Keratinocyte (primary cell): ENCODE data around the gene HNRNPH3. TPM values are rescaled to one million over a fixed set of nuclear protein-coding genes. Genes with fewer than 3 reads are reported as not detected.

Experiments used
- DNase-seq: peaks from one replicate; pipeline ENCODE4 v3.0.0-alpha.2; 2011; ENCODE audit warnings: low read depth, missing footprints, low spot score
- FAIRE-seq: peaks from 2 replicates; lab custom pipeline; 2011; peaks lifted over from hg19 to GRCh38; lab: Jason Lieb, UNC
- H2AFZ ChIP-seq: 2 replicates; pipeline ENCODE4 v1.6.0; 2012; ENCODE audit warnings: low read length, control low read depth, inconsistent platforms; ENCODE audit not compliant: control insufficient read depth
- H3K27ac ChIP-seq: 2 replicates; pipeline ENCODE4 v1.5.1; 2011; ENCODE audit warnings: low read length; ENCODE audit not compliant: control insufficient read depth, insufficient read depth
- H3K27me3 ChIP-seq: 3 replicates; pipeline ENCODE4 v1.6.0; 2011; ENCODE audit warnings: low read length; ENCODE audit not compliant: control insufficient read depth, insufficient read depth; ENCODE audit errors: extremely low read depth
- H3K36me3 ChIP-seq, 2 experiments: 2 replicates in 1 of 2; 3 replicates in 1 of 2; pipeline ENCODE4 v1.5.1; 2011; ENCODE audit warnings: low read length in 2 of 2, mild to moderate bottlenecking in 1 of 2; ENCODE audit not compliant: control insufficient read depth in 2 of 2, insufficient read depth in 2 of 2; ENCODE audit errors: extremely low read depth in 1 of 2
- H3K4me1 ChIP-seq: 3 replicates; pipeline ENCODE4 v1.5.1; 2011; ENCODE audit warnings: low read length; ENCODE audit not compliant: control insufficient read depth, insufficient read depth; ENCODE audit errors: extremely low read depth
- H3K4me2 ChIP-seq: 3 replicates; pipeline ENCODE4 v1.6.0; 2011; ENCODE audit warnings: low read depth, low read length; ENCODE audit not compliant: control insufficient read depth, insufficient read depth; ENCODE audit errors: extremely low read depth
- H3K4me3 ChIP-seq, 3 experiments: fragments of 200-600 bp in 1 of 3; sonication (generic) in 1 of 3; 2 replicates in 2 of 3; 3 replicates in 1 of 3; pipeline ENCODE4 v1.5.1; 2011 to 2016; ENCODE audit warnings: low read length in 3 of 3, mild to moderate bottlenecking in 3 of 3, control low read depth in 2 of 3, inconsistent platforms in 1 of 3, low read depth in 1 of 3, mixed read lengths in 1 of 3, mixed run types in 1 of 3, moderate library complexity in 1 of 3; ENCODE audit not compliant: control insufficient read depth in 2 of 3, insufficient read depth in 2 of 3; ENCODE audit errors: extremely low read depth in 1 of 3
- H3K79me2 ChIP-seq: 2 replicates; pipeline ENCODE4 v1.6.0; 2012; ENCODE audit warnings: low read length; ENCODE audit not compliant: control insufficient read depth, insufficient read depth
- H3K9ac ChIP-seq: 3 replicates; pipeline ENCODE4 v1.6.0; 2011; ENCODE audit warnings: low read length; ENCODE audit not compliant: control insufficient read depth, insufficient read depth; ENCODE audit errors: extremely low read depth
- H3K9me1 ChIP-seq: 3 replicates; pipeline ENCODE4 v1.6.0; 2011; ENCODE audit warnings: low read length; ENCODE audit not compliant: control insufficient read depth, insufficient read depth; ENCODE audit errors: extremely low read depth
- H3K9me3 ChIP-seq: 2 replicates; pipeline ENCODE4 v1.5.1; 2012; ENCODE audit warnings: low read depth, low read length; ENCODE audit not compliant: control insufficient read depth
- H4K20me1 ChIP-seq: 3 replicates; pipeline ENCODE4 v1.6.0; 2011; ENCODE audit warnings: low read length; ENCODE audit not compliant: control insufficient read depth, insufficient read depth; ENCODE audit errors: extremely low read depth
- CTCF ChIP-seq, 3 experiments: IDR thresholded peaks in 1 of 3; conservative IDR thresholded peaks in 1 of 3; optimal IDR thresholded peaks in 1 of 3; 2 replicates in 2 of 3; 3 replicates in 1 of 3; pipeline versions ENCODE3 to v1.5.1; 2011; ENCODE audit warnings: low read length in 3 of 3, mild to moderate bottlenecking in 3 of 3, moderate library complexity in 2 of 3, control low read depth in 1 of 3, inconsistent platforms in 1 of 3; ENCODE audit not compliant: insufficient read depth in 2 of 3; ENCODE audit errors: extremely low read depth in 1 of 3
- EZH2 ChIP-seq: IDR thresholded peaks from one replicate; pipeline ENCODE4 v1.6.1; 2012; ENCODE audit warnings: inconsistent platforms, mild to moderate bottlenecking, low read length, moderate library complexity
- dilution Hi-C: fragments of 300-500 bp; cut with MboI; formaldehyde crosslinking; loops from one replicate; pipeline ENCODE4 v1.7.0; 2020; ENCODE audit warnings: low sequenced_read_pairs; ENCODE audit not compliant: extremely low pct_ligation_motif_present
- polyA plus RNA-seq, 5 experiments: library from polyadenylated mRNA; depleted of rRNA in 3 of 5; stranded (reverse) in 3 of 5; stranded (forward) in 1 of 5; unstranded in 1 of 5; fragments of >200 nt; gene quantifications; 1 replicate in 1 of 5; 2 replicates in 3 of 5; 3 replicates in 1 of 5; pipeline versions ENCODE4 v1.2.1 to v1.2.3, GENCODE V29; 2011 to 2012; ENCODE audit warnings: missing spikeins in 2 of 5, low read depth in 1 of 5, low replicate concordance in 1 of 5

Gene HNRNPH3
- polyA plus RNA-seq, 1 donor (not counting 4 experiments of a cell fraction or from before 2014, with no cell fraction given): 108 TPM

GRCh38 chr10:68362590-68362989, 30.7 kb downstream of the HNRNPH3 start:
- no peaks in the 10 kb centered on the region for H3K4me1 ChIP-seq
- H4K20me1 ChIP-seq: no peaks in the 10 kb centered on the region
- H2AFZ ChIP-seq: no peak overlapping the region
- H3K9me3 ChIP-seq: no peaks in the 10 kb centered on the region
- no peak for DNase-seq
- H3K27me3 ChIP-seq: no peaks in the 10 kb centered on the region
- dilution Hi-C loops: no loop called here
- no peak overlapping the region for H3K4me3 ChIP-seq
- no peak overlapping the region for H3K4me2 ChIP-seq
- FAIRE-seq: no peak
- H3K36me3 ChIP-seq: peaks cover 3 to 7% of the 10 kb centered on the region in 2 experiments
- no peaks in the 10 kb centered on the region for H3K79me2 ChIP-seq
- no peaks in the 10 kb centered on the region for H3K9me1 ChIP-seq
- H3K27ac ChIP-seq: no peak overlapping the region
- TF ChIP-seq CTCF (optimal IDR thresholded peaks at IDR 0.05 in 1 of 3, IDR thresholded peaks at IDR 0.05 in 1 of 3, conservative IDR thresholded peaks at IDR 0.05 in 1 of 3; ENCODE audit: extremely low read depth in 1 of 3, insufficient read depth in 2 of 3, low read length in 3 of 3): no peak
- no peak for TF ChIP-seq EZH2
- H3K9ac ChIP-seq: no peak overlapping the region

GRCh38 chr10:68364101-68364886, 32.4 kb downstream of the HNRNPH3 start:
- no peak overlapping the region for H2AFZ ChIP-seq
- DNase-seq (no peak), FAIRE-seq (no peak)
- H3K36me3 ChIP-seq: peaks cover 3 to 7% of the 10 kb centered on the region in 2 experiments
- no peaks in the 10 kb centered on the region for H4K20me1 ChIP-seq
- H3K9ac ChIP-seq: no peak overlapping the region
- TF ChIP-seq EZH2 (no peak), CTCF (optimal IDR thresholded peaks at IDR 0.05 in 1 of 3, IDR thresholded peaks at IDR 0.05 in 1 of 3, conservative IDR thresholded peaks at IDR 0.05 in 1 of 3; ENCODE audit: extremely low read depth in 1 of 3, insufficient read depth in 2 of 3, low read length in 3 of 3) (no peak)
- H3K4me2 ChIP-seq: no peak overlapping the region
- no peaks in the 10 kb centered on the region for H3K9me1 ChIP-seq
- H3K4me1 ChIP-seq: no peaks in the 10 kb centered on the region
- H3K4me3 ChIP-seq: no peak overlapping the region
- H3K27me3 ChIP-seq: no peaks in the 10 kb centered on the region
- no peak overlapping the region for H3K27ac ChIP-seq
- dilution Hi-C loops: no loop called here
- H3K79me2 ChIP-seq: no peaks in the 10 kb centered on the region
- H3K9me3 ChIP-seq: no peaks in the 10 kb centered on the region
